ENCODE measurements around the gene GALNS.
"Not testable (repeated sequence)": the region's sequence is repeated elsewhere in the genome, so short reads cannot be mapped to it uniquely, and the experiment has no call there.

GALNS gene

GRCh38 chr16:88780142-88781062 is 76.3 kb downstream of the GALNS start:
- DNase-seq, result no peak

GRCh38 chr16:88779406-88780141 is 77.2 kb downstream of the GALNS start:
- no peak for DNase-seq

GRCh38 chr16:88778541-88779065 is 78.1 kb downstream of the GALNS start:
- no peak for DNase-seq

- DNase-seq, result no peak
Observed at GRCh38 chr16:88778271-88778525, 78.5 kb downstream of the GALNS start.

- DNase-seq, result no peak
Observed at GRCh38 chr16:88777471-88778270, 79.1 kb downstream of the GALNS start.

GRCh38 chr16:88775825-88776224 is 80.9 kb downstream of the GALNS start:
- DNase-seq, result no peak

GRCh38 chr16:88774544-88775393 is 82.0 kb downstream of the GALNS start:
- no peak for DNase-seq

GRCh38 chr16:88773812-88774291 is 82.9 kb downstream of the GALNS start:
- no peak for DNase-seq

- DNase-seq, result no peak
Observed at GRCh38 chr16:88772871-88773811, 83.6 kb downstream of the GALNS start.

GRCh38 chr16:88771781-88772180 is 85.0 kb downstream of the GALNS start:
- not testable (repeated sequence) for DNase-seq

GRCh38 chr16:88771294-88771772 is 85.4 kb downstream of the GALNS start:
- no peak for DNase-seq

- no peak for DNase-seq
Observed at GRCh38 chr16:88770461-88771293, 86.1 kb downstream of the GALNS start.

GRCh38 chr16:88769617-88770460 is 86.9 kb downstream of the GALNS start:
- no peak for DNase-seq

- no peak for DNase-seq
Observed at GRCh38 chr16:88768071-88768783, 88.5 kb downstream of the GALNS start.

GRCh38 chr16:88767546-88768070 is 89.1 kb downstream of the GALNS start:
- no peak for DNase-seq

GRCh38 chr16:88766975-88767374 is 89.8 kb downstream of the GALNS start:
- DNase-seq, result no peak

- DNase-seq, result no peak
Observed at GRCh38 chr16:88764913-88765349, 91.8 kb downstream of the GALNS start.

- DNase-seq, result no peak
Observed at GRCh38 chr16:88764080-88764479, 92.7 kb downstream of the GALNS start.

All from activated effector memory CD4-positive, alpha-beta T cell treated with anti-CD3 and anti-CD28 coated beads, Interleukin-2, amount 50 U/mL, for 16 hours (primary cell).